ENCODE measurements around the gene MAP4. TPM values are rescaled to one million over a fixed set of nuclear protein-coding genes. Genes with fewer than 3 reads are reported as not detected.
A peak's percentile ranks its signal among the peaks of the same experiment; 100 is the strongest.

Gene MAP4
- total RNA-seq, 1 donor from 2014 or later, result 150 TPM

- Mint-ChIP-seq H3K4me3 (no peak overlapping the region), H3K36me3 (ENCODE audit: low read depth) (no peaks in the 10 kb centered on the region), H3K27ac (ENCODE audit: unreplicated experiment) (peak overlapping the region; percentile 2), H3K9me3 (no peaks in the 10 kb centered on the region), H3K4me1 (peaks cover 41% of the 10 kb centered on the region), H3K27me3 (ENCODE audit: low read depth) (no peaks in the 10 kb centered on the region)
- no peak for TF ChIP-seq CTCF (conservative IDR thresholded peaks at IDR 0.05)
- no peak for DNase-seq (ENCODE audit: low read depth, low spot score)
Measured at GRCh38 chr3:48022178-48022577, 6.0 kb upstream of the MAP4 start.

GRCh38 chr3:48018841-48019240 is 2.6 kb upstream of the MAP4 start:
- Mint-ChIP-seq H3K4me1 (peaks cover 51% of the 10 kb centered on the region), H3K36me3 (ENCODE audit: low read depth) (no peaks in the 10 kb centered on the region), H3K9me3 (no peaks in the 10 kb centered on the region), H3K27ac (ENCODE audit: unreplicated experiment) (no peak overlapping the region), H3K4me3 (no peak overlapping the region), H3K27me3 (ENCODE audit: low read depth) (no peaks in the 10 kb centered on the region)
- DNase-seq (ENCODE audit: low read depth, low spot score), result no peak
- TF ChIP-seq CTCF (conservative IDR thresholded peaks at IDR 0.05), result no peak

GRCh38 chr3:48015431-48016180 is 610 bp downstream of the MAP4 start:
- Mint-ChIP-seq H3K27me3 (ENCODE audit: low read depth) (no peaks in the 10 kb centered on the region), H3K4me3 (no peak overlapping the region), H3K27ac (ENCODE audit: unreplicated experiment) (no peak overlapping the region), H3K9me3 (no peaks in the 10 kb centered on the region), H3K36me3 (ENCODE audit: low read depth) (peaks cover 2% of the 10 kb centered on the region), H3K4me1 (peaks cover 53% of the 10 kb centered on the region)
- no peak for DNase-seq (ENCODE audit: low read depth, low spot score)
- TF ChIP-seq CTCF (conservative IDR thresholded peaks at IDR 0.05), result no peak

- Mint-ChIP-seq H3K36me3 (ENCODE audit: low read depth) (peaks cover 8% of the 10 kb centered on the region), H3K9me3 (no peaks in the 10 kb centered on the region), H3K4me1 (peaks cover 49% of the 10 kb centered on the region), H3K27me3 (ENCODE audit: low read depth) (no peaks in the 10 kb centered on the region), H3K4me3 (no peak overlapping the region), H3K27ac (ENCODE audit: unreplicated experiment) (no peak overlapping the region)
- no peak for TF ChIP-seq CTCF (conservative IDR thresholded peaks at IDR 0.05)
- DNase-seq (ENCODE audit: low read depth, low spot score), result no peak
Measured at GRCh38 chr3:48014358-48014757, 1.9 kb downstream of the MAP4 start.

- no peaks in the 10 kb centered on the region for H3K9me3 Mint-ChIP-seq
- H3K27me3 Mint-ChIP-seq (ENCODE audit: low read depth), result no peaks in the 10 kb centered on the region
- TF ChIP-seq CTCF (conservative IDR thresholded peaks at IDR 0.05), result no peak
- H3K4me1 Mint-ChIP-seq, result peaks cover 49% of the 10 kb centered on the region
- peaks cover 9% of the 10 kb centered on the region for H3K36me3 Mint-ChIP-seq (ENCODE audit: low read depth)
- DNase-seq (ENCODE audit: low read depth, low spot score), result no peak
- H3K4me3 Mint-ChIP-seq, result no peak overlapping the region
- H3K27ac Mint-ChIP-seq (ENCODE audit: unreplicated experiment), result no peak overlapping the region
Measured at GRCh38 chr3:48013288-48013980, 2.8 kb downstream of the MAP4 start.

Data from neural crest cell (in vitro differentiated cells).